Islet precursor cell (in vitro differentiated cells): ENCODE results near the gene ACAD11.
A peak's percentile ranks its signal among the peaks of the same experiment; 100 is the strongest.
"Not testable (repeated sequence)": the region's sequence is repeated elsewhere in the genome, so short reads cannot be mapped to it uniquely, and the experiment has no call there.

Experiments used
- DNase-seq: peaks from one replicate; pipeline ENCODE4 v3.0.0-alpha.2; 2018

ACAD11 gene

GRCh38 chr3:132650153-132650552 lies 9.5 kb downstream of the ACAD11 start:
- DNase-seq: no peak

- DNase-seq: no peak
These were observed 14.6 kb downstream of the ACAD11 start for GRCh38 chr3:132645058-132645457.

- DNase-seq: no peak
These were observed 16.2 kb downstream of the ACAD11 start for GRCh38 chr3:132643366-132643765.

- DNase-seq: no peak
These were observed 17.1 kb downstream of the ACAD11 start for GRCh38 chr3:132642539-132642847.

GRCh38 chr3:132641837-132642538 lies 17.6 kb downstream of the ACAD11 start:
- DNase-seq: no peak

- not testable (repeated sequence) for DNase-seq
These were observed 18.2 kb downstream of the ACAD11 start for GRCh38 chr3:132641427-132641826.

GRCh38 chr3:132638706-132639105 lies 20.9 kb downstream of the ACAD11 start:
- no peak for DNase-seq

GRCh38 chr3:132637590-132637989 lies 22.0 kb downstream of the ACAD11 start:
- no peak for DNase-seq

GRCh38 chr3:132635052-132635451 lies 24.6 kb downstream of the ACAD11 start:
- no peak for DNase-seq

- DNase-seq: no peak
These were observed 29.0 kb downstream of the ACAD11 start for GRCh38 chr3:132630612-132631011.

- DNase-seq: no peak
These were observed 29.7 kb downstream of the ACAD11 start for GRCh38 chr3:132629928-132630327.

GRCh38 chr3:132628157-132628556 lies 31.5 kb downstream of the ACAD11 start:
- DNase-seq: no peak

- peak; percentile 71 for DNase-seq
These were observed 32.7 kb downstream of the ACAD11 start for GRCh38 chr3:132626955-132627354.

GRCh38 chr3:132625613-132626012 lies 34.0 kb downstream of the ACAD11 start:
- DNase-seq: no peak

GRCh38 chr3:132624790-132625189 lies 34.8 kb downstream of the ACAD11 start:
- DNase-seq: peak; percentile 55

GRCh38 chr3:132623646-132624045 lies 36.0 kb downstream of the ACAD11 start:
- no peak for DNase-seq

GRCh38 chr3:132622761-132623160 lies 36.8 kb downstream of the ACAD11 start:
- no peak for DNase-seq

GRCh38 chr3:132622148-132622547 lies 37.5 kb downstream of the ACAD11 start:
- DNase-seq: no peak

- DNase-seq: no peak
These were observed 42.8 kb downstream of the ACAD11 start for GRCh38 chr3:132616780-132617179.

- DNase-seq: no peak
These were observed 43.7 kb downstream of the ACAD11 start for GRCh38 chr3:132615881-132616280.

- not testable (repeated sequence) for DNase-seq
These were observed 44.3 kb downstream of the ACAD11 start for GRCh38 chr3:132615301-132615700.

GRCh38 chr3:132606620-132607019 lies 53.0 kb downstream of the ACAD11 start:
- DNase-seq: peak; percentile 72

- no peak for DNase-seq
These were observed 53.5 kb downstream of the ACAD11 start for GRCh38 chr3:132606085-132606484.

- DNase-seq: no peak
These were observed 54.2 kb downstream of the ACAD11 start for GRCh38 chr3:132605374-132605792.

GRCh38 chr3:132600614-132601013 lies 59.0 kb downstream of the ACAD11 start:
- not testable (repeated sequence) for DNase-seq
